ENCODE data around the gene RPL14.

The RPL14 gene

GRCh38 chr3:40464339-40465110 is 7.4 kb downstream of the RPL14 start:
- DNase-seq = no peak

- DNase-seq = no peak
Measured at GRCh38 chr3:40465111-40465407, 7.9 kb downstream of the RPL14 start.

GRCh38 chr3:40465456-40465855 is 8.3 kb downstream of the RPL14 start:
- no peak for DNase-seq

- no peak for DNase-seq
Measured at GRCh38 chr3:40468018-40468417, 10.9 kb downstream of the RPL14 start.

GRCh38 chr3:40470701-40471100 is 13.6 kb downstream of the RPL14 start:
- no peak for DNase-seq

GRCh38 chr3:40476478-40477470 is 19.6 kb downstream of the RPL14 start, which contains the start of gene ZNF619:
Gene ZNF619 (plus strand): TSS chr3:40477122. CDS start chr3:40477980, 858 bp downstream.
- peak; percentile 81 for DNase-seq

GRCh38 chr3:40477666-40478065 is 20.5 kb downstream of the RPL14 start:
- no peak for DNase-seq

GRCh38 chr3:40487172-40487571 is 30.0 kb downstream of the RPL14 start:
- DNase-seq = no peak

GRCh38 chr3:40490916-40491315 is 33.8 kb downstream of the RPL14 start:
- no peak for DNase-seq

- DNase-seq = no peak
Measured at GRCh38 chr3:40494698-40495097, 37.6 kb downstream of the RPL14 start.

GRCh38 chr3:40497288-40497687 is 40.1 kb downstream of the RPL14 start:
- no peak for DNase-seq

- DNase-seq = no peak
Measured at GRCh38 chr3:40499952-40500351, 42.8 kb downstream of the RPL14 start.

- no peak for DNase-seq
Measured at GRCh38 chr3:40502034-40502433, 44.9 kb downstream of the RPL14 start.

GRCh38 chr3:40504636-40505430 is 47.7 kb downstream of the RPL14 start:
- DNase-seq = no peak

- DNase-seq = peak; percentile 78
Measured at GRCh38 chr3:40505599-40506462, 48.7 kb downstream of the RPL14 start, which contains the start of gene ZNF620. Gene ZNF620 (plus strand): TSS chr3:40506039. CDS start chr3:40506353, 314 bp downstream.

- no peak for DNase-seq
Measured at GRCh38 chr3:40511031-40511718, 54.0 kb downstream of the RPL14 start.

- no peak for DNase-seq
Measured at GRCh38 chr3:40516201-40516600, 59.1 kb downstream of the RPL14 start.

- no peak for DNase-seq
Measured at GRCh38 chr3:40518067-40518466, 60.9 kb downstream of the RPL14 start.

Measured in RPMI8226 (cell line).